ENCODE data around the gene SH3BGRL3.

GRCh38 chr1:26289158-26290059 is 9.5 kb downstream of the SH3BGRL3 start:
- TF ChIP-seq ZNF10 (CRISPR knock-in tag; IDR thresholded peaks at IDR 0.05; ENCODE audit: borderline replicate concordance, low read depth) = no peak
- TF ChIP-seq PHF21A (CRISPR knock-in tag; IDR thresholded peaks at IDR 0.05) = no peak
- no peak for TF ChIP-seq SMC3 (IDR thresholded peaks at IDR 0.05; ENCODE audit: low read length)
- no peak for TF ChIP-seq CTCF (CRISPR knock-in tag; IDR thresholded peaks at IDR 0.05)
- no peak for TF ChIP-seq FOSL1 (CRISPR knock-in tag; IDR thresholded peaks at IDR 0.05; ENCODE audit: borderline replicate concordance)
- no peak for TF ChIP-seq ZBTB33 (CRISPR knock-in tag; IDR thresholded peaks at IDR 0.05)
- no peak for TF ChIP-seq JUN (CRISPR knock-in tag; IDR thresholded peaks at IDR 0.05)
- no peak for TF ChIP-seq ELF1 (CRISPR knock-in tag; IDR thresholded peaks at IDR 0.05)
- no peak for TF ChIP-seq RFX5 (IDR thresholded peaks at IDR 0.05; ENCODE audit: low read depth, low read length)
- TF ChIP-seq NCOA1 (CRISPR knock-in tag; IDR thresholded peaks at IDR 0.05) = no peak
- no peak for TF ChIP-seq EED (CRISPR knock-in tag; IDR thresholded peaks at IDR 0.05)
- no peak for TF ChIP-seq MXD4 (CRISPR knock-in tag; IDR thresholded peaks at IDR 0.05)
